ENCODE data around the gene CIDEC. TPM values are rescaled to one million over a fixed set of nuclear protein-coding genes. Genes with fewer than 3 reads are reported as not detected.

The CIDEC gene
- total RNA-seq, 4 donors from 2014 or later = 2.8 to 23.7 (median 9.0) TPM

DNA sequence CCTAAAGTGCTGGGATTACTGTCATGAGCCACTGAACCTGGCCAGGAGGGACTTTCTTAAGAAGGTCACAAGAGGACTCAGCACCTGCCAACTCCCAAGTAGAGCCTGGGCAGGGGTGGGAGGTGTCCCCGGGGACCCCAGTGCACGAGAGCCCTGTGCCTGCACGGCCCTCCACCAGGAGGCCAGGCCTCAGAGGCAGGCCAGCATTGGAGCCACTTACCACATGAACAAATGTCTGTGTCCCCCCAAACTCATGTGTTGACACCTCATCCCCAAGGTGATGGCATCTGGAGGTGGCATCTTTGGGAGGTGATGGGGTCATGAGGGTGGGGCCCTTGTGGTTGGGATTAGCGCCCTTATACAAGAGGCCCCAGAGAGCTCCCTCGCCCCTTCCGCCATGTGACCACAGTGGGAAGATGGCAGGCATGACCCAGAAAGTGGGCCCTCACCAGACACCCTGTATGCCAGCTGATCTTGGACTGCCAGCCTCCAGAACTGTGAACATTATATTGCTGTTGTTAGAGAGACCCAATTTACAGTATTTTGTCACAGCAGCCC, 33.0 kb downstream of the CIDEC start:
- no peak overlapping the region for H3K4me3 ChIP-seq (ENCODE audit: low read depth, poor library complexity, severe bottlenecking)
- WGBS, 2 donors = 92 to 100% methylated on average over 3 to 5 of the region's 6 CpGs
- TF ChIP-seq POLR2A (IDR thresholded peaks at IDR 0.05) = no peak
- TF ChIP-seq, protein P1, sequence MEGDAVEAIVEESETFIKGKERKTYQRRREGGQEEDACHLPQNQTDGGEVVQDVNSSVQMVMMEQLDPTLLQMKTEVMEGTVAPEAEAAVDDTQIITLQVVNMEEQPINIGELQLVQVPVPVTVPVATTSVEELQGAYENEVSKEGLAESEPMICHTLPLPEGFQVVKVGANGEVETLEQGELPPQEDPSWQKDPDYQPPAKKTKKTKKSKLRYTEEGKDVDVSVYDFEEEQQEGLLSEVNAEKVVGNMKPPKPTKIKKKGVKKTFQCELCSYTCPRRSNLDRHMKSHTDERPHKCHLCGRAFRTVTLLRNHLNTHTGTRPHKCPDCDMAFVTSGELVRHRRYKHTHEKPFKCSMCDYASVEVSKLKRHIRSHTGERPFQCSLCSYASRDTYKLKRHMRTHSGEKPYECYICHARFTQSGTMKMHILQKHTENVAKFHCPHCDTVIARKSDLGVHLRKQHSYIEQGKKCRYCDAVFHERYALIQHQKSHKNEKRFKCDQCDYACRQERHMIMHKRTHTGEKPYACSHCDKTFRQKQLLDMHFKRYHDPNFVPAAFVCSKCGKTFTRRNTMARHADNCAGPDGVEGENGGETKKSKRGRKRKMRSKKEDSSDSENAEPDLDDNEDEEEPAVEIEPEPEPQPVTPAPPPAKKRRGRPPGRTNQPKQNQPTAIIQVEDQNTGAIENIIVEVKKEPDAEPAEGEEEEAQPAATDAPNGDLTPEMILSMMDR (IDR thresholded peaks at IDR 0.05) = no peak
- intact Hi-C loops (cut with DNase I; ENCODE audit: low total_unique reads) = no loop called here
- DNase-seq (ENCODE audit: low spot score in 2 of 2) = no peak

DNA sequence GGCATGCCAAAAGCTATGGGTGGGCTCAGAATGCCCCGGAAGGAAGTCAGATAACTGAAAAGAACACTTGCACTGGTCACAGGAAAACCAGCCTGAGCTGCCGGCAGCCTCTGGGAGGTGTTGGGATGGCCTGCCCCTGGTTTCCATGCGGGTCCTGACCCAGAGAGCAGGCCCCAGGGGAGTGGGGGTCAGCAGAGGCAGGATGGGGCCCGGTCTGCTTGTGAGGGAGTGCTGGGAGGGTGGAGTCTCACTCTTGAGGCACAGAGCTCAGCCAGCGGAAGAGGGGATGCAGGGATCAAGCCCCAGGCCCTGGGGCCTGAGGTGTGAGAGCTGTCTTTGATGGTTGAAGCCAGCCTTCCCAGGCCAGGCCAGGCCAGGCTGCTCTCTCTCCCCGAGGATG, 33.8 kb downstream of the CIDEC start:
- no peak for DNase-seq (ENCODE audit: low spot score in 2 of 2)
- H3K4me3 ChIP-seq (ENCODE audit: low read depth, poor library complexity, severe bottlenecking) = no peak overlapping the region
- WGBS, 2 donors = 77 to 87% methylated on average over 6 of the region's 6 CpGs
- TF ChIP-seq, protein P1 (IDR thresholded peaks at IDR 0.05) = no peak
- no peak for TF ChIP-seq POLR2A (IDR thresholded peaks at IDR 0.05)
- intact Hi-C loops (cut with DNase I; ENCODE audit: low total_unique reads) = no loop called here

DNA sequence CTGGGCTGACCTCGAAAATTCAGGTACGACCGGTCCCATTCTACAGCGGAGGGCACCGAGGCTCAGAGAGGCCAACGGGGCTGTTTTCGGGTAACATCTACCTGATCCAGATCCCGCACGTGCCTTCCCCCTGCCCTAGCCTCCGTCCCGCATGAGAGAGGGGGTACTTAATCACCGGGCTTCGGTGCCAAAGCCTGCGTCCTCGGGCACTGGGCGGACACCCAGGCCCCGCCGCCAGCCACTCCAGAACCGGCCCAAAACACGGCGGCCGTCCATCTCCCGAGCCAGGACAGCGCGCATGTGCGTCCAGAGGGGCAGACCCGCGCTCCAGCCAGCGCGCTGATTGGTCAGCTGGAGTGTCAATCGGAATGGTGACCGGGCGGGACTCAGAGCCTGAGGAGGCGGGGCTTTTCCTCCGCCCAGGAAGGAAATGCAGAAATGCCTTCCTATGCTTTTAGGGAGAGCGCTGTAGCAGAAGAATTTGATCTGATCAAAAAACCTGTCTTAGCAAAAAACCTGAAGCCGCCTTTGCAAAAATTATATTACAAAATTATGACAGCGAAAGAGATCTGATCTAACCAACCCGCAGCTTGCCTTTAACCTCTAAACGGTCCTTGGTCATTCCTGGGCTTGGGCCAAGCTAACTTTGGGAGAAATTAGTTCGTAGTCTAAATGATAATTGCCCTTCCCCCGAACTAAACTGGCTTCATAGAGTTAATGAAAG, 36.2 kb downstream of the CIDEC start, which contains the start of gene RPUSD3:
TSS of gene RPUSD3 (minus strand) at position 294 of the 724 bp plus-strand sequence. CDS start at position 276, 18 bp downstream.
- 0% methylated on average over 36 to 38 of the region's 42 CpGs for WGBS, 2 donors
- intact Hi-C loops (cut with DNase I; ENCODE audit: low total_unique reads) = no loop called here
- peak within 1 kb of the TSS; percentile 59 for H3K4me3 ChIP-seq (ENCODE audit: low read depth, poor library complexity, severe bottlenecking)
- TF ChIP-seq, protein P1 (IDR thresholded peaks at IDR 0.05) = no peak
- TF ChIP-seq POLR2A (IDR thresholded peaks at IDR 0.05) = no peak
- DNase-seq (ENCODE audit: low spot score in 2 of 2) = peak; percentile 97 to 100

DNA sequence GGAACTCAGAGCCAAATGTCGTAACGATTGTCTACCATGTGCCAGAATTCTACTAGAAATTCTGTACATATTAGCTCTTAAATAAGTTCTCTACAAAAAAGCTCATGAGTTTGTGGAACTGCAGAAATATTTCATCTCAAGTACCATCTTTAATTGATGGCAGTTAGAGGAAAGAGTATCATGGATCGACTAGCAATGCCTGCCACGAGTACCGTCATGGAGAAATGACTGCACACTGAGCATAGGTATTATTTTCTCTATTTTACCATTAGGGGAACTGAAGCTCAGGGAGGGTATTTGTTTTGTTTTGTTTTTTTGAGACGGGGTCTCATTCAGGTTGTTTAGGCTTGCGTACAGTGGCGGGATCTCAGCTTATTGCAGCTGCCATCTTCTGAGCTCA, 39.0 kb downstream of the CIDEC start:
- TF ChIP-seq POLR2A (IDR thresholded peaks at IDR 0.05) = no peak
- TF ChIP-seq, protein P1 (IDR thresholded peaks at IDR 0.05) = no peak
- WGBS, 2 donors = 81 to 92% methylated on average over 8 of the region's 8 CpGs
- H3K4me3 ChIP-seq (ENCODE audit: low read depth, poor library complexity, severe bottlenecking) = no peak overlapping the region
- DNase-seq (ENCODE audit: low spot score in 2 of 2) = no peak
- intact Hi-C loops (cut with DNase I; ENCODE audit: low total_unique reads) = no loop called here

DNA sequence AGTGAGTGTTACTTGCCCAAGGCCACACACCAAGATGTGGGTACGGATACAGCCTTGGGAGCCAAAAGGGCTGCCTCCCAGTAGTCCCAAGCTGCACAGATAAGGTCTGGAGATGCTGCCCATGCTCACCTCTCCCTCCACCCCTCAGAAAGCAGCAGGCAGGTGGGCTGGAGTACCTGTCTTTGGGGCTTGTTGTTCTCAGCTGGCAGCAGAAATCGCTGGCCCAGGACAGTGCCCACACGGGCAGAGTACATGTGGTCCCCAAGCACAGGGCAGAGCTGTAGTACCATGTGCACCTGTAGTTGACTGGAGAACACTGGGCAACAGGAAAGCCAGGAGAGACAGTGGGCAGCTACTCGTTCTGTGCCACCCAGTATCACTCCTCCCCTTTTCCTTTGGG, 41.2 kb downstream of the CIDEC start:
- WGBS, 2 donors = 59 to 83% methylated on average over 4 of the region's 4 CpGs
- H3K4me3 ChIP-seq (ENCODE audit: low read depth, poor library complexity, severe bottlenecking) = no peak overlapping the region
- TF ChIP-seq, protein P1 (IDR thresholded peaks at IDR 0.05) = no peak
- TF ChIP-seq POLR2A (IDR thresholded peaks at IDR 0.05) = no peak
- intact Hi-C loops (cut with DNase I; ENCODE audit: low total_unique reads) = no loop called here
- no peak for DNase-seq (ENCODE audit: low spot score in 2 of 2)
